ENCODE results near the gene TTN.

GRCh38 chr2:178819147-178819875, 12.1 kb upstream of the TTN start:
- TF ChIP-seq CTCF (IDR thresholded peaks at IDR 0.05; ENCODE audit: insufficient read depth, low read depth, low read length) (no peak), EZH2 (IDR thresholded peaks at IDR 0.05; ENCODE audit: insufficient read depth, low read length) (no peak)
